WTC11 (cell line): ENCODE data around the gene LFNG. TPM values are rescaled to one million over a fixed set of nuclear protein-coding genes. Genes with fewer than 3 reads are reported as not detected.

ENCODE experiments used
- ATAC-seq: fragments of 200-7000 bp; cut with Tn5 transposase; 2 replicates; pipeline ENCODE4 v1.10.0; 2021; ENCODE audit warnings: mild to moderate bottlenecking, moderate library complexity
- CTCF ChIA-PET: fragments of 300-600 bp; sonication (Branson Sonifier 250); formaldehyde crosslinking; loops from one replicate; lab custom pipeline; 2021; ENCODE audit warnings: antibody characterized with exemption; lab: Charles Lee
- POLR2A ChIA-PET: fragments of 350-600 bp; sonication (Branson Sonifier 250); formaldehyde crosslinking; loops from one replicate; lab custom pipeline; 2021; ENCODE audit warnings: antibody characterized with exemption; lab: Charles Lee
- DNase-seq: peaks from one replicate; pipeline ENCODE4 v3.0.0; 2021; ENCODE audit warnings: low spot score
- H3K27ac Mint-ChIP-seq: 2 replicates; pipeline ENCODE4 v1.8.0; 2021; ENCODE audit warnings: mixed read lengths
- H3K27me3 Mint-ChIP-seq: 2 replicates; pipeline ENCODE4 v1.8.0; 2021; ENCODE audit warnings: low read depth, mild to moderate bottlenecking, moderate library complexity, mixed read lengths
- H3K36me3 Mint-ChIP-seq: 2 replicates; pipeline ENCODE4 v1.8.0; 2021; ENCODE audit warnings: mixed read lengths
- H3K4me1 Mint-ChIP-seq: 2 replicates; pipeline ENCODE4 v1.8.0; 2022; ENCODE audit warnings: mixed read lengths
- H3K4me3 Mint-ChIP-seq: 2 replicates; pipeline ENCODE4 v1.8.0; 2021; ENCODE audit warnings: mild to moderate bottlenecking, moderate library complexity, mixed read lengths
- H3K9me3 Mint-ChIP-seq: 2 replicates; pipeline ENCODE4 v1.8.0; 2021; ENCODE audit warnings: mixed read lengths
- ATF1 ChIP-seq: sonication (generic); formaldehyde crosslinking; IDR thresholded peaks from 2 replicates; pipeline ENCODE4 v1.8.1; 2023; ENCODE audit warnings: mild to moderate bottlenecking, moderate library complexity, missing genetic modification reagents
- CREB1 ChIP-seq: sonication (generic); formaldehyde crosslinking; IDR thresholded peaks from 2 replicates; pipeline ENCODE4 v1.8.0; 2023; ENCODE audit warnings: mild to moderate bottlenecking, missing genetic modification reagents
- FOXP1 ChIP-seq: sonication (generic); formaldehyde crosslinking; IDR thresholded peaks from 2 replicates; pipeline ENCODE4 v1.8.0; 2022; ENCODE audit warnings: missing genetic modification reagents, mild to moderate bottlenecking, moderate library complexity, borderline replicate concordance
- NFYB ChIP-seq: sonication (generic); formaldehyde crosslinking; conservative IDR thresholded peaks from 2 replicates; pipeline ENCODE4 v1.8.0; 2022; ENCODE audit warnings: low read depth, missing genetic modification reagents
- NR1H2 ChIP-seq: sonication (generic); formaldehyde crosslinking; IDR thresholded peaks from 2 replicates; pipeline ENCODE4 v1.9.0; 2021; ENCODE audit warnings: mild to moderate bottlenecking, moderate library complexity, missing genetic modification reagents
- PRRX2 ChIP-seq: fragments of 250-450 bp; sonication (Bioruptor Pico); IDR thresholded peaks from 2 replicates; pipeline ENCODE4 v1.8.0; 2021; ENCODE audit warnings: mild to moderate bottlenecking
- TEAD4 ChIP-seq: sonication (generic); formaldehyde crosslinking; IDR thresholded peaks from 2 replicates; pipeline ENCODE4 v1.8.0; 2022; ENCODE audit warnings: mild to moderate bottlenecking, missing genetic modification reagents
- ZNF219 ChIP-seq: sonication (generic); formaldehyde crosslinking; IDR thresholded peaks from 2 replicates; pipeline ENCODE4 v1.8.0; 2023; ENCODE audit warnings: missing genetic modification reagents, mild to moderate bottlenecking, borderline replicate concordance
- ZNF232 ChIP-seq: sonication (generic); formaldehyde crosslinking; IDR thresholded peaks from 2 replicates; pipeline ENCODE4 v1.8.0; 2022; ENCODE audit warnings: mild to moderate bottlenecking, missing genetic modification reagents
- ZSCAN18 ChIP-seq: fragments of 250-450 bp; sonication (Bioruptor Pico); IDR thresholded peaks from 2 replicates; pipeline ENCODE4 v2.1.2; 2022; ENCODE audit warnings: mild to moderate bottlenecking, moderate library complexity
- total RNA-seq: library from RNA; stranded (reverse); gene quantifications from 3 replicates; pipeline ENCODE4 v1.2.3, GENCODE V29; 2021
- TF ChIP-seq, protein P1 (sequence below): fragments of 250-450 bp; sonication (Bioruptor Pico); IDR thresholded peaks from 2 replicates; pipeline ENCODE4 v1.8.0; 2021; ENCODE audit warnings: mild to moderate bottlenecking
- TF ChIP-seq, protein P2 (sequence below): fragments of 250-450 bp; sonication (Bioruptor Pico); IDR thresholded peaks from 2 replicates; pipeline ENCODE4 v1.9.0; 2021; ENCODE audit warnings: mild to moderate bottlenecking
- TF ChIP-seq, protein P3 (sequence below): sonication (generic); formaldehyde crosslinking; IDR thresholded peaks from 2 replicates; pipeline ENCODE4 v1.8.0; 2023; ENCODE audit warnings: mild to moderate bottlenecking, missing genetic modification reagents
- TF ChIP-seq, protein P4 (sequence below): sonication (generic); formaldehyde crosslinking; IDR thresholded peaks from 2 replicates; pipeline ENCODE4 v1.8.1; 2022; ENCODE audit warnings: mild to moderate bottlenecking, missing genetic modification reagents, moderate library complexity, borderline replicate concordance
- TF ChIP-seq, protein P5 (sequence below): sonication (generic); formaldehyde crosslinking; IDR thresholded peaks from 2 replicates; pipeline ENCODE4 v1.8.0; 2022; ENCODE audit warnings: mild to moderate bottlenecking, missing genetic modification reagents
- TF ChIP-seq, protein P6 (sequence below): sonication (generic); formaldehyde crosslinking; IDR thresholded peaks from 2 replicates; pipeline ENCODE4 v1.8.1; 2022; ENCODE audit warnings: missing genetic modification reagents, borderline replicate concordance
- TF ChIP-seq, protein P7 (sequence below): sonication (generic); formaldehyde crosslinking; IDR thresholded peaks from 2 replicates; pipeline ENCODE4 v1.8.0; 2022; ENCODE audit warnings: mild to moderate bottlenecking, missing genetic modification reagents
- TF ChIP-seq, protein P8 (sequence below): sonication (generic); formaldehyde crosslinking; IDR thresholded peaks from 2 replicates; pipeline ENCODE4 v1.8.1; 2023; ENCODE audit warnings: mild to moderate bottlenecking, missing genetic modification reagents

The LFNG gene
- total RNA-seq, 1 experiment from 2014 or later, result 29.4 TPM

GRCh38 chr7:2482725-2483451, 36.7 kb upstream of the LFNG start:
- Mint-ChIP-seq H3K9me3 (peaks cover 7% of the 10 kb centered on the region; the same call in 1 of the 2 replicates), H3K36me3 (no peaks in the 10 kb centered on the region), H3K27me3 (no peaks in the 10 kb centered on the region)
- TF ChIP-seq ZSCAN18 (CRISPR knock-in tag) (no peak), TEAD4 (CRISPR knock-in tag) (no peak), CREB1 (no peak)
- TF ChIP-seq, protein P1, sequence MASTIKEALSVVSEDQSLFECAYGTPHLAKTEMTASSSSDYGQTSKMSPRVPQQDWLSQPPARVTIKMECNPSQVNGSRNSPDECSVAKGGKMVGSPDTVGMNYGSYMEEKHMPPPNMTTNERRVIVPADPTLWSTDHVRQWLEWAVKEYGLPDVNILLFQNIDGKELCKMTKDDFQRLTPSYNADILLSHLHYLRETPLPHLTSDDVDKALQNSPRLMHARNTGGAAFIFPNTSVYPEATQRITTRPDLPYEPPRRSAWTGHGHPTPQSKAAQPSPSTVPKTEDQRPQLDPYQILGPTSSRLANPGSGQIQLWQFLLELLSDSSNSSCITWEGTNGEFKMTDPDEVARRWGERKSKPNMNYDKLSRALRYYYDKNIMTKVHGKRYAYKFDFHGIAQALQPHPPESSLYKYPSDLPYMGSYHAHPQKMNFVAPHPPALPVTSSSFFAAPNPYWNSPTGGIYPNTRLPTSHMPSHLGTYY (CRISPR knock-in tag), result no peak
- TF ChIP-seq, protein P2, sequence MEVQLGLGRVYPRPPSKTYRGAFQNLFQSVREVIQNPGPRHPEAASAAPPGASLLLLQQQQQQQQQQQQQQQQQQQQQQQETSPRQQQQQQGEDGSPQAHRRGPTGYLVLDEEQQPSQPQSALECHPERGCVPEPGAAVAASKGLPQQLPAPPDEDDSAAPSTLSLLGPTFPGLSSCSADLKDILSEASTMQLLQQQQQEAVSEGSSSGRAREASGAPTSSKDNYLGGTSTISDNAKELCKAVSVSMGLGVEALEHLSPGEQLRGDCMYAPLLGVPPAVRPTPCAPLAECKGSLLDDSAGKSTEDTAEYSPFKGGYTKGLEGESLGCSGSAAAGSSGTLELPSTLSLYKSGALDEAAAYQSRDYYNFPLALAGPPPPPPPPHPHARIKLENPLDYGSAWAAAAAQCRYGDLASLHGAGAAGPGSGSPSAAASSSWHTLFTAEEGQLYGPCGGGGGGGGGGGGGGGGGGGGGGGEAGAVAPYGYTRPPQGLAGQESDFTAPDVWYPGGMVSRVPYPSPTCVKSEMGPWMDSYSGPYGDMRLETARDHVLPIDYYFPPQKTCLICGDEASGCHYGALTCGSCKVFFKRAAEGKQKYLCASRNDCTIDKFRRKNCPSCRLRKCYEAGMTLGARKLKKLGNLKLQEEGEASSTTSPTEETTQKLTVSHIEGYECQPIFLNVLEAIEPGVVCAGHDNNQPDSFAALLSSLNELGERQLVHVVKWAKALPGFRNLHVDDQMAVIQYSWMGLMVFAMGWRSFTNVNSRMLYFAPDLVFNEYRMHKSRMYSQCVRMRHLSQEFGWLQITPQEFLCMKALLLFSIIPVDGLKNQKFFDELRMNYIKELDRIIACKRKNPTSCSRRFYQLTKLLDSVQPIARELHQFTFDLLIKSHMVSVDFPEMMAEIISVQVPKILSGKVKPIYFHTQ (CRISPR knock-in tag), result no peak
- TF ChIP-seq, protein P3, sequence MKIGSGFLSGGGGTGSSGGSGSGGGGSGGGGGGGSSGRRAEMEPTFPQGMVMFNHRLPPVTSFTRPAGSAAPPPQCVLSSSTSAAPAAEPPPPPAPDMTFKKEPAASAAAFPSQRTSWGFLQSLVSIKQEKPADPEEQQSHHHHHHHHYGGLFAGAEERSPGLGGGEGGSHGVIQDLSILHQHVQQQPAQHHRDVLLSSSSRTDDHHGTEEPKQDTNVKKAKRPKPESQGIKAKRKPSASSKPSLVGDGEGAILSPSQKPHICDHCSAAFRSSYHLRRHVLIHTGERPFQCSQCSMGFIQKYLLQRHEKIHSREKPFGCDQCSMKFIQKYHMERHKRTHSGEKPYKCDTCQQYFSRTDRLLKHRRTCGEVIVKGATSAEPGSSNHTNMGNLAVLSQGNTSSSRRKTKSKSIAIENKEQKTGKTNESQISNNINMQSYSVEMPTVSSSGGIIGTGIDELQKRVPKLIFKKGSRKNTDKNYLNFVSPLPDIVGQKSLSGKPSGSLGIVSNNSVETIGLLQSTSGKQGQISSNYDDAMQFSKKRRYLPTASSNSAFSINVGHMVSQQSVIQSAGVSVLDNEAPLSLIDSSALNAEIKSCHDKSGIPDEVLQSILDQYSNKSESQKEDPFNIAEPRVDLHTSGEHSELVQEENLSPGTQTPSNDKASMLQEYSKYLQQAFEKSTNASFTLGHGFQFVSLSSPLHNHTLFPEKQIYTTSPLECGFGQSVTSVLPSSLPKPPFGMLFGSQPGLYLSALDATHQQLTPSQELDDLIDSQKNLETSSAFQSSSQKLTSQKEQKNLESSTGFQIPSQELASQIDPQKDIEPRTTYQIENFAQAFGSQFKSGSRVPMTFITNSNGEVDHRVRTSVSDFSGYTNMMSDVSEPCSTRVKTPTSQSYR (CRISPR knock-in tag), result no peak
- TF ChIP-seq, protein P4, sequence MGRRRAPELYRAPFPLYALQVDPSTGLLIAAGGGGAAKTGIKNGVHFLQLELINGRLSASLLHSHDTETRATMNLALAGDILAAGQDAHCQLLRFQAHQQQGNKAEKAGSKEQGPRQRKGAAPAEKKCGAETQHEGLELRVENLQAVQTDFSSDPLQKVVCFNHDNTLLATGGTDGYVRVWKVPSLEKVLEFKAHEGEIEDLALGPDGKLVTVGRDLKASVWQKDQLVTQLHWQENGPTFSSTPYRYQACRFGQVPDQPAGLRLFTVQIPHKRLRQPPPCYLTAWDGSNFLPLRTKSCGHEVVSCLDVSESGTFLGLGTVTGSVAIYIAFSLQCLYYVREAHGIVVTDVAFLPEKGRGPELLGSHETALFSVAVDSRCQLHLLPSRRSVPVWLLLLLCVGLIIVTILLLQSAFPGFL, result no peak
- TF ChIP-seq, protein P5, sequence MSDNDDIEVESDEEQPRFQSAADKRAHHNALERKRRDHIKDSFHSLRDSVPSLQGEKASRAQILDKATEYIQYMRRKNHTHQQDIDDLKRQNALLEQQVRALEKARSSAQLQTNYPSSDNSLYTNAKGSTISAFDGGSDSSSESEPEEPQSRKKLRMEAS (CRISPR knock-in tag), result no peak
- TF ChIP-seq, all 79 proteins: peak for 0
- ATAC-seq (no peak), DNase-seq (no peak)
- H3K4me1 Mint-ChIP-seq, result no peaks in the 10 kb centered on the region
- POLR2A ChIA-PET, result no interaction called here
- no peak overlapping the region for H3K4me3 Mint-ChIP-seq
- no peak overlapping the region for H3K27ac Mint-ChIP-seq
- CTCF ChIA-PET, result interaction anchor here (1.0 to 2.8 kb wide), 4 partner anchors 14 to 73 kb away, joined by 3 to 19 read pairs (median 3); partner anchors contain the start of gene BRAT1

- POLR2A ChIA-PET, result no interaction called here
- CTCF ChIA-PET, result interaction anchor here (0.9 to 2.8 kb wide), 5 partner anchors 15 to 72 kb away, joined by 3 to 19 read pairs (median 3); partner anchors contain the start of gene BRAT1
- TF ChIP-seq NFYB, result no peak
- TF ChIP-seq NR1H2 (CRISPR knock-in tag), result no peak
- TF ChIP-seq, protein P6, sequence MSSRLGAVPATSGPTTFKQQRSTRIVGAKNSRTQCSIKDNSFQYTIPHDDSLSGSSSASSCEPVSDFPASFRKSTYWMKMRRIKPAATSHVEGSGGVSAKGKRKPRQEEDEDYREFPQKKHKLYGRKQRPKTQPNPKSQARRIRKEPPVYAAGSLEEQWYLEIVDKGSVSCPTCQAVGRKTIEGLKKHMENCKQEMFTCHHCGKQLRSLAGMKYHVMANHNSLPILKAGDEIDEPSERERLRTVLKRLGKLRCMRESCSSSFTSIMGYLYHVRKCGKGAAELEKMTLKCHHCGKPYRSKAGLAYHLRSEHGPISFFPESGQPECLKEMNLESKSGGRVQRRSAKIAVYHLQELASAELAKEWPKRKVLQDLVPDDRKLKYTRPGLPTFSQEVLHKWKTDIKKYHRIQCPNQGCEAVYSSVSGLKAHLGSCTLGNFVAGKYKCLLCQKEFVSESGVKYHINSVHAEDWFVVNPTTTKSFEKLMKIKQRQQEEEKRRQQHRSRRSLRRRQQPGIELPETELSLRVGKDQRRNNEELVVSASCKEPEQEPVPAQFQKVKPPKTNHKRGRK (CRISPR knock-in tag), result no peak
- TF ChIP-seq, protein P7, sequence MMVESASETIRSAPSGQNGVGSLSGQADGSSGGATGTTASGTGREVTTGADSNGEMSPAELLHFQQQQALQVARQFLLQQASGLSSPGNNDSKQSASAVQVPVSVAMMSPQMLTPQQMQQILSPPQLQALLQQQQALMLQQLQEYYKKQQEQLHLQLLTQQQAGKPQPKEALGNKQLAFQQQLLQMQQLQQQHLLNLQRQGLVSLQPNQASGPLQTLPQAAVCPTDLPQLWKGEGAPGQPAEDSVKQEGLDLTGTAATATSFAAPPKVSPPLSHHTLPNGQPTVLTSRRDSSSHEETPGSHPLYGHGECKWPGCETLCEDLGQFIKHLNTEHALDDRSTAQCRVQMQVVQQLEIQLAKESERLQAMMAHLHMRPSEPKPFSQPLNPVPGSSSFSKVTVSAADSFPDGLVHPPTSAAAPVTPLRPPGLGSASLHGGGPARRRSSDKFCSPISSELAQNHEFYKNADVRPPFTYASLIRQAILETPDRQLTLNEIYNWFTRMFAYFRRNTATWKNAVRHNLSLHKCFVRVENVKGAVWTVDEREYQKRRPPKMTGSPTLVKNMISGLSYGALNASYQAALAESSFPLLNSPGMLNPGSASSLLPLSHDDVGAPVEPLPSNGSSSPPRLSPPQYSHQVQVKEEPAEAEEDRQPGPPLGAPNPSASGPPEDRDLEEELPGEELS (CRISPR knock-in tag), result no peak
- no peak for TF ChIP-seq ZNF219 (CRISPR knock-in tag)
- no peak for TF ChIP-seq PRRX2 (CRISPR knock-in tag)
- TF ChIP-seq FOXP1 (CRISPR knock-in tag), result no peak
- TF ChIP-seq, protein P8, sequence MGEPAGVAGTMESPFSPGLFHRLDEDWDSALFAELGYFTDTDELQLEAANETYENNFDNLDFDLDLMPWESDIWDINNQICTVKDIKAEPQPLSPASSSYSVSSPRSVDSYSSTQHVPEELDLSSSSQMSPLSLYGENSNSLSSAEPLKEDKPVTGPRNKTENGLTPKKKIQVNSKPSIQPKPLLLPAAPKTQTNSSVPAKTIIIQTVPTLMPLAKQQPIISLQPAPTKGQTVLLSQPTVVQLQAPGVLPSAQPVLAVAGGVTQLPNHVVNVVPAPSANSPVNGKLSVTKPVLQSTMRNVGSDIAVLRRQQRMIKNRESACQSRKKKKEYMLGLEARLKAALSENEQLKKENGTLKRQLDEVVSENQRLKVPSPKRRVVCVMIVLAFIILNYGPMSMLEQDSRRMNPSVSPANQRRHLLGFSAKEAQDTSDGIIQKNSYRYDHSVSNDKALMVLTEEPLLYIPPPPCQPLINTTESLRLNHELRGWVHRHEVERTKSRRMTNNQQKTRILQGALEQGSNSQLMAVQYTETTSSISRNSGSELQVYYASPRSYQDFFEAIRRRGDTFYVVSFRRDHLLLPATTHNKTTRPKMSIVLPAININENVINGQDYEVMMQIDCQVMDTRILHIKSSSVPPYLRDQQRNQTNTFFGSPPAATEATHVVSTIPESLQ (CRISPR knock-in tag), result no peak
- TF ChIP-seq ATF1 (CRISPR knock-in tag), result no peak
- no peak for TF ChIP-seq ZNF232 (CRISPR knock-in tag)
Measured at GRCh38 chr7:2483494-2483893, 36.1 kb upstream of the LFNG start.

More at GRCh38 chr7:2483494-2483893, 36.1 kb upstream of the LFNG start:
- no peaks in the 10 kb centered on the region for H3K36me3 Mint-ChIP-seq
- no peaks in the 10 kb centered on the region for H3K27me3 Mint-ChIP-seq
- H3K4me3 Mint-ChIP-seq, result no peak overlapping the region
- no peaks in the 10 kb centered on the region for H3K4me1 Mint-ChIP-seq
- H3K9me3 Mint-ChIP-seq, result peaks cover 7% of the 10 kb centered on the region; the same call in 1 of the 2 replicates
- no peak for ATAC-seq
- no peak for DNase-seq
- H3K27ac Mint-ChIP-seq, result no peak overlapping the region
